K562 (cell line): ENCODE data around the gene HSD3B7. TPM values are rescaled to one million over a fixed set of nuclear protein-coding genes. Genes with fewer than 3 reads are reported as not detected.
A peak's percentile ranks its signal among the peaks of the same experiment; 100 is the strongest.

Experiments used
- ATF7 ChIP-seq: fragments of 450-650 bp; IDR thresholded peaks from 2 replicates; pipeline ENCODE4 v1.7.1; 2014; ENCODE audit warnings: mild to moderate bottlenecking, moderate library complexity
- CBFA2T3 ChIP-seq: fragments of 450-650 bp; IDR thresholded peaks from 2 replicates; pipeline ENCODE4 v1.6.1; 2017
- CBX5 ChIP-seq: IDR thresholded peaks from 2 replicates; pipeline ENCODE4 v1.6.1; 2014; ENCODE audit warnings: low read depth, borderline replicate concordance
- EGR1 ChIP-seq: fragments of 450-650 bp; conservative IDR thresholded peaks from 2 replicates; pipeline ENCODE4 v1.6.1; 2017; ENCODE audit warnings: mild to moderate bottlenecking
- FOXO4 ChIP-seq: fragments of 450-650 bp; formaldehyde crosslinking; IDR thresholded peaks from 2 replicates; pipeline ENCODE4 v1.4.0; 2020; ENCODE audit warnings: mild to moderate bottlenecking, moderate library complexity
- HEY1 ChIP-seq: fragments of 250-450 bp; sonication (Bioruptor Pico); IDR thresholded peaks from 2 replicates; pipeline ENCODE4 v1.5.0; 2020; ENCODE audit warnings: mild to moderate bottlenecking, moderate library complexity, borderline replicate concordance
- HNRNPLL ChIP-seq: fragments of 200-400 bp; formaldehyde crosslinking; IDR thresholded peaks from 2 replicates; pipeline ENCODE4 v1.6.1; 2017; ENCODE audit warnings: low read length, low read depth, mild to moderate bottlenecking; ENCODE audit not compliant: poor library complexity, severe bottlenecking
- IRF2 ChIP-seq: sonication (generic); formaldehyde crosslinking; IDR thresholded peaks from 2 replicates; pipeline ENCODE4 v1.8.1; 2022; ENCODE audit warnings: mild to moderate bottlenecking, missing genetic modification reagents
- NFIC ChIP-seq: fragments of 450-650 bp; IDR thresholded peaks from 2 replicates; pipeline ENCODE4 v1.6.1; 2017; ENCODE audit warnings: mild to moderate bottlenecking, inconsistent platforms
- NR4A1 ChIP-seq, 2 experiments: fragments of 250-450 bp in 1 of 2; fragments of 450-650 bp in 1 of 2; sonication (Bioruptor Pico) in 1 of 2; IDR thresholded peaks; 2 replicates each; pipeline versions ENCODE4 v1.4.0 to v1.6.1; 2016 to 2020; ENCODE audit warnings: mild to moderate bottlenecking in 2 of 2, missing compliant biosample characterization in 1 of 2, missing genetic modification characterization in 1 of 2, moderate library complexity in 1 of 2
- STAG1 ChIP-seq: sonication (generic); formaldehyde crosslinking; IDR thresholded peaks from 2 replicates; pipeline ENCODE4 v1.5.0; 2020; ENCODE audit warnings: missing genetic modification reagents, borderline replicate concordance
- TAF15 ChIP-seq: fragments of 200-400 bp; formaldehyde crosslinking; IDR thresholded peaks from 2 replicates; pipeline ENCODE4 v1.6.1; 2017; ENCODE audit warnings: mild to moderate bottlenecking, low read depth, low read length, moderate library complexity
- TAF7 ChIP-seq: fragments of 450-650 bp; IDR thresholded peaks from 2 replicates; pipeline ENCODE4 v1.6.1; 2016; ENCODE audit warnings: missing genetic modification characterization, missing compliant biosample characterization
- TBL1XR1 ChIP-seq, 2 experiments: IDR thresholded peaks; 2 replicates each; pipeline ENCODE4 v1.6.1; 2012; ENCODE audit warnings: improper control_type of control experiment in 2 of 2, low read length in 2 of 2, mild to moderate bottlenecking in 1 of 2
- THRA ChIP-seq: fragments of 450-650 bp; IDR thresholded peaks from 2 replicates; pipeline ENCODE4 v1.6.1; 2017; ENCODE audit warnings: mild to moderate bottlenecking, moderate library complexity
- YBX1 ChIP-seq: fragments of 450-650 bp; IDR thresholded peaks from 2 replicates; pipeline ENCODE4 v1.7.1; 2016; ENCODE audit warnings: mild to moderate bottlenecking
- ZNF146 ChIP-seq: IDR thresholded peaks from one replicate; pipeline ENCODE4 v1.6.1; 2018; ENCODE audit warnings: missing compliant biosample characterization; ENCODE audit not compliant: unreplicated experiment
- ZNF174 ChIP-seq: fragments of 250-450 bp; sonication (Bioruptor Pico); IDR thresholded peaks from 2 replicates; pipeline ENCODE4 v1.4.0; 2020; ENCODE audit warnings: mild to moderate bottlenecking
- polyA plus RNA-seq, 8 experiments: library from polyadenylated mRNA; depleted of rRNA in 4 of 8; stranded (reverse) in 5 of 8; unstranded in 3 of 8; fragments of >200 nt; fragmentation: Nextera tagmentation in 2 of 8; fragmentation: Illumina TruSeq in 1 of 8; extraction: Ambion mirVana in 2 of 8; extraction: Trizol in 1 of 8; gene quantifications; 2 replicates each; pipeline versions ENCODE4 v1.2.1 to v1.2.3, GENCODE V29; 2011 to 2014; ENCODE audit warnings: inconsistent platforms in 1 of 8, missing spikeins in 1 of 8
- total RNA-seq, 7 experiments: library from RNA; depleted of rRNA in 6 of 7; stranded (reverse); fragments of >200 nt in 6 of 7; fragmentation: Illumina TruSeq in 2 of 7; extraction: Trizol in 2 of 7; gene quantifications; 2 replicates each; pipeline versions ENCODE4 v1.2.1 to v1.2.3, GENCODE V29; 2011 to 2021; ENCODE audit warnings: low replicate concordance in 1 of 7
- TF ChIP-seq, protein P1 (sequence below): fragments of 450-650 bp; IDR thresholded peaks from 2 replicates; pipeline ENCODE4 v1.6.1; 2016; ENCODE audit warnings: borderline replicate concordance

The HSD3B7 gene
- total and polyA plus RNA-seq, 9 of the 15 experiments (the other 6 are each of a cell fraction or from before 2014, with no cell fraction given), result 5.4 to 49.1 (median 23.0) TPM

DNA sequence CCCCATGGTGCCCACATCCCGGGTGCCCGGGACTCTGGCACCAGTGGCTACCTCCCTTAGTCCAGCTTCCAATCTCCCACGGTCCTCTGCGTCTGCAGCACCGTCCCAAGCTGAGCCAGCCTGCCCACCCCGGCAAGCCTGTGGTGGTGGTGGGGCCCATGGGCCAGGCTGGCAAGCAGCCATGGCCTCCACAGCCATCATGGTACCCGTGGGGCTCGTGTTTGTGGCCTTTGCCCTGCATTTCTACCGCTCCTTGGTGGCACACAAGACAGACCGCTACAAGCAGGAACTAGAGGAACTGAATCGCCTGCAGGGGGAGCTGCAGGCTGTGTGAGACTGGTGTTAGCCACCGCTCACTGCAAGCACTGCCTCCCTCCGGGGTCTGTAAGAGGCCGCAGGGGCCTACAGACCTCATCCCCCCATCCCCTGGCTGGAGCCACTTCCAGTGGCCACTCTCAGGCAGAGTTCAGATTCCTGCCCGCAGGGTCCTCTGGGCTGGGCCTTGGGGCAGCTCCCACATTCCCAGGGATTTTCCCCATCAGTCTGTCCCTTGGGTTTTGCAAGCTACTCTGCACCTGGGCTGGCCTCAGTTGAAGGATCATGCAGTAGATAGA, 31.4 kb upstream of the HSD3B7 start (continued):
- no peak for TF ChIP-seq NR4A1 (CRISPR knock-in tag; IDR thresholded peaks at IDR 0.05)
- no peak for TF ChIP-seq NR4A1 (tag; IDR thresholded peaks at IDR 0.05)
- no peak for TF ChIP-seq ATF7
- no peak for TF ChIP-seq FOXO4 (CRISPR knock-in tag)
- TF ChIP-seq HNRNPLL, result no peak
- no peak for TF ChIP-seq NFIC
- no peak for TF ChIP-seq TBL1XR1 (IDR thresholded peaks at IDR 0.05; ENCODE audit: low read length in 2 of 2)
- no peak for TF ChIP-seq THRA
- TF ChIP-seq EGR1, result no peak
- TF ChIP-seq, protein P1, sequence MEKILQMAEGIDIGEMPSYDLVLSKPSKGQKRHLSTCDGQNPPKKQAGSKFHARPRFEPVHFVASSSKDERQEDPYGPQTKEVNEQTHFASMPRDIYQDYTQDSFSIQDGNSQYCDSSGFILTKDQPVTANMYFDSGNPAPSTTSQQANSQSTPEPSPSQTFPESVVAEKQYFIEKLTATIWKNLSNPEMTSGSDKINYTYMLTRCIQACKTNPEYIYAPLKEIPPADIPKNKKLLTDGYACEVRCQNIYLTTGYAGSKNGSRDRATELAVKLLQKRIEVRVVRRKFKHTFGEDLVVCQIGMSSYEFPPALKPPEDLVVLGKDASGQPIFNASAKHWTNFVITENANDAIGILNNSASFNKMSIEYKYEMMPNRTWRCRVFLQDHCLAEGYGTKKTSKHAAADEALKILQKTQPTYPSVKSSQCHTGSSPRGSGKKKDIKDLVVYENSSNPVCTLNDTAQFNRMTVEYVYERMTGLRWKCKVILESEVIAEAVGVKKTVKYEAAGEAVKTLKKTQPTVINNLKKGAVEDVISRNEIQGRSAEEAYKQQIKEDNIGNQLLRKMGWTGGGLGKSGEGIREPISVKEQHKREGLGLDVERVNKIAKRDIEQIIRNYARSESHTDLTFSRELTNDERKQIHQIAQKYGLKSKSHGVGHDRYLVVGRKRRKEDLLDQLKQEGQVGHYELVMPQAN, result no peak
- no peak for TF ChIP-seq HEY1 (CRISPR knock-in tag)
- no peak for TF ChIP-seq CBFA2T3
- TF ChIP-seq ZNF146 (CRISPR knock-in tag), result no peak
- no peak for TF ChIP-seq IRF2 (CRISPR knock-in tag)
- TF ChIP-seq CBX5, result no peak
- no peak for TF ChIP-seq ZNF174
- TF ChIP-seq YBX1, result no peak
- no peak for TF ChIP-seq TAF7
- peak; percentile 84; the same call in 1 of the 2 replicates for TF ChIP-seq STAG1
- TF ChIP-seq TAF15, result no peak
